Esophagus squamous epithelium (tissue), 5 donors: Measurements from ENCODE around the gene DENND2D. TPM values are rescaled to one million over a fixed set of nuclear protein-coding genes. Genes with fewer than 3 reads are reported as not detected.
"Not testable (repeated sequence)": the region's sequence is repeated elsewhere in the genome, so short reads cannot be mapped to it uniquely, and the experiment has no call there.

ENCODE experiments used
- DNase-seq: peaks from one replicate; lab custom pipeline; 2025; lab: John Stamatoyannopoulos, UW
- H3K27ac ChIP-seq, 4 donors: fragments of 200-600 bp; sonication (generic); one replicate each; pipeline ENCODE4 v1.5.1; 2016 to 2019; ENCODE audit warnings: mild to moderate bottlenecking in 1 of 4
- H3K27me3 ChIP-seq, 4 donors: fragments of 200-600 bp; sonication (generic); 1 replicate in 3 of 4; 2 replicates in 1 of 4; pipeline versions ENCODE4 v1.5.1 to v1.6.0; 2017 to 2021; ENCODE audit warnings: antibody characterized with exemption in 1 of 4
- H3K36me3 ChIP-seq, 3 donors: fragments of 200-600 bp; sonication (generic); one replicate each; pipeline ENCODE4 v1.5.1; 2016 to 2019
- H3K4me1 ChIP-seq, 3 donors: fragments of 200-600 bp; sonication (generic); one replicate each; pipeline ENCODE4 v1.5.1; 2017 to 2019
- H3K4me3 ChIP-seq, 4 donors: fragments of 200-600 bp; sonication (generic); 1 replicate in 3 of 4; 2 replicates in 1 of 4; pipeline ENCODE4 v1.5.1; 2016 to 2019; ENCODE audit warnings: mild to moderate bottlenecking in 2 of 4, moderate library complexity in 1 of 4
- H3K9me3 ChIP-seq, 3 donors: fragments of 200-600 bp; sonication (generic); one replicate each; pipeline ENCODE4 v1.5.1; 2016 to 2019
- CTCF ChIP-seq, 6 experiments: fragments of 450-650 bp in 4 of 6; fragments of 200-600 bp in 2 of 6; sonication (generic) in 2 of 6; IDR thresholded peaks; one replicate each; pipeline ENCODE4 v1.5.1; 2016 to 2019; ENCODE audit warnings: antibody characterized with exemption in 6 of 6, mild to moderate bottlenecking in 4 of 6, moderate library complexity in 4 of 6
- POLR2A ChIP-seq, 4 donors: fragments of 450-650 bp; IDR thresholded peaks; one replicate each; pipeline ENCODE4 v1.6.1; 2017; ENCODE audit warnings: antibody characterized with exemption in 4 of 4, mild to moderate bottlenecking in 4 of 4, moderate library complexity in 3 of 4
- WGBS, 2 donors: methylation state at CpG; one replicate each; pipeline ENCODE4 v1.1.5; 2018; 5-methylcytosine and 5-hydroxymethylcytosine counted together
- intact Hi-C: fragments of 100-400 bp; cut with DNase I; formaldehyde crosslinking; loops from one replicate; pipeline ENCODE4 v1.15.0; 2022
- total RNA-seq, 4 donors: library from RNA; depleted of rRNA; stranded (reverse); fragments of >200 nt; gene quantifications; one replicate each; pipeline ENCODE4 v1.1.0, GENCODE V29; 2016
- donor health status: DM: yes; HTN: yes; CAD: no.

The DENND2D gene
- total RNA-seq, 4 donors from 2014 or later, result 55.3 to 73.3 (median 66.5) TPM

GRCh38 chr1:111218701-111219556 lies 18.5 kb upstream of the DENND2D start:
- whole genome bisulfite sequencing, 2 donors, result 88 to 94% methylated on average over 7 to 8 of the region's 8 CpGs
- no peak for DNase-seq
- intact Hi-C loops, result no loop called here
- no peaks in the 10 kb centered on the region for H3K36me3 ChIP-seq
- no peak for TF ChIP-seq POLR2A (IDR thresholded peaks at IDR 0.05)
- no peak for TF ChIP-seq CTCF (IDR thresholded peaks at IDR 0.05)
- peaks cover 13 to 69% (median 23%) of the 10 kb centered on the region in 3 donors for H3K4me1 ChIP-seq
- H3K9me3 ChIP-seq, result no peaks in the 10 kb centered on the region
- H3K27me3 ChIP-seq, result no peaks in the 10 kb centered on the region
- H3K4me3 ChIP-seq, result no peak overlapping the region
- H3K27ac ChIP-seq, result no peak overlapping the region

- peak overlapping the region in 1 of 4 donors; percentile 11 for H3K27ac ChIP-seq
- no peaks in the 10 kb centered on the region for H3K9me3 ChIP-seq
- peaks cover 9 to 64% (median 19%) of the 10 kb centered on the region in 3 donors for H3K4me1 ChIP-seq
- DNase-seq, result no peak
- no peak overlapping the region for H3K4me3 ChIP-seq
- H3K36me3 ChIP-seq, result no peaks in the 10 kb centered on the region
- 66 to 68% methylated on average over 5 of the region's 5 CpGs for WGBS, 2 donors
- TF ChIP-seq POLR2A (IDR thresholded peaks at IDR 0.05) (peak in 1 of 4 donors; percentile 23), CTCF (IDR thresholded peaks at IDR 0.05) (no peak)
- intact Hi-C loops, result no loop called here
- H3K27me3 ChIP-seq, result no peaks in the 10 kb centered on the region
Observed at GRCh38 chr1:111217183-111217910, 16.9 kb upstream of the DENND2D start.

GRCh38 chr1:111216751-111217150 lies 16.3 kb upstream of the DENND2D start:
- TF ChIP-seq POLR2A (IDR thresholded peaks at IDR 0.05) (no peak), CTCF (IDR thresholded peaks at IDR 0.05) (no peak)
- DNase-seq, result no peak
- 77 to 85% methylated on average over 5 of the region's 5 CpGs for WGBS, 2 donors
- Histone ChIP-seq H3K27me3 (no peaks in the 10 kb centered on the region), H3K4me3 (no peak overlapping the region), H3K36me3 (no peaks in the 10 kb centered on the region), H3K9me3 (no peaks in the 10 kb centered on the region), H3K27ac (peak overlapping the region in 1 of 4 donors; percentile 44), H3K4me1 (peaks cover 5 to 58% (median 16%) of the 10 kb centered on the region in 3 donors)
- intact Hi-C loops, result no loop called here

- H3K4me3 ChIP-seq, intact Hi-C loops, H3K9me3 ChIP-seq, H3K36me3 ChIP-seq, H3K27me3 ChIP-seq, DNase-seq: not testable (repeated sequence)
- 65 to 89% methylated on average over 2 of the region's 2 CpGs for WGBS, 2 donors
- H3K4me1 ChIP-seq, result peaks cover 0 to 44% (median 11%) of the 10 kb centered on the region in 3 donors
- H3K27ac ChIP-seq, result peak overlapping the region in 2 of 4 donors; percentile 46 to 51
Observed at GRCh38 chr1:111215285-111215684, 14.8 kb upstream of the DENND2D start.

GRCh38 chr1:111214884-111215283 lies 14.4 kb upstream of the DENND2D start:
- H3K9me3 ChIP-seq, result no peaks in the 10 kb centered on the region
- H3K4me3 ChIP-seq, result no peak overlapping the region
- peaks cover 0 to 44% (median 11%) of the 10 kb centered on the region in 3 donors for H3K4me1 ChIP-seq
- intact Hi-C loops, result no loop called here
- TF ChIP-seq POLR2A (IDR thresholded peaks at IDR 0.05) (no peak), CTCF (IDR thresholded peaks at IDR 0.05) (no peak)
- no peak for DNase-seq
- H3K27me3 ChIP-seq, result no peaks in the 10 kb centered on the region
- no peaks in the 10 kb centered on the region for H3K36me3 ChIP-seq
- WGBS, 2 donors, result 68 to 74% methylated on average over 7 of the region's 7 CpGs
- peak overlapping the region in 2 of 4 donors; percentile 46 to 51 for H3K27ac ChIP-seq
